HL-60 (cell line): ENCODE data around the gene BTG4.

Experiments used
- DNase-seq, 2 experiments: peaks; one replicate each; pipeline ENCODE4 v3.0.0-alpha.2; 2010 to 2020; ENCODE audit warnings: low read depth in 1 of 2, low spot score in 1 of 2
- H3K27ac ChIP-seq: fragments of 250-450 bp; sonication (Bioruptor Pico); replicated peaks from 2 replicates; pipeline ENCODE4 v1.5.1; 2020; ENCODE audit warnings: mild to moderate bottlenecking, moderate library complexity
- H3K27me3 ChIP-seq: fragments of 250-450 bp; sonication (Bioruptor Pico); 2 replicates; pipeline ENCODE4 v1.5.1; 2021; ENCODE audit warnings: mild to moderate bottlenecking, moderate library complexity; ENCODE audit not compliant: insufficient read depth, poor library complexity, severe bottlenecking
- H3K4me3 ChIP-seq: replicated peaks from 2 replicates; pipeline ENCODE4 v1.5.1; 2011; ENCODE audit warnings: mild to moderate bottlenecking, control low read depth, low read length; ENCODE audit not compliant: insufficient read depth
- GABPA ChIP-seq: IDR thresholded peaks from 2 replicates; pipeline ENCODE4 v1.6.1; 2012; ENCODE audit warnings: low read depth
- POLR2AphosphoS5 ChIP-seq: IDR thresholded peaks from 2 replicates; pipeline ENCODE4 v1.6.1; 2012; ENCODE audit warnings: low read depth
- SPI1 ChIP-seq: IDR thresholded peaks from 2 replicates; pipeline ENCODE4 v1.6.1; 2012; ENCODE audit warnings: low read depth, mild to moderate bottlenecking, borderline replicate concordance
- TF ChIP-seq, protein P1 (sequence below): IDR thresholded peaks from one replicate; pipeline ENCODE4 v1.5.1; 2011; ENCODE audit warnings: low read length, control low read depth, inconsistent platforms; ENCODE audit not compliant: insufficient read depth
- TF ChIP-seq, protein P2 (sequence below): IDR thresholded peaks from 2 replicates; pipeline ENCODE4 v1.6.1; 2012; ENCODE audit warnings: low read depth; ENCODE audit not compliant: insufficient replicate concordance

BTG4 gene

DNA sequence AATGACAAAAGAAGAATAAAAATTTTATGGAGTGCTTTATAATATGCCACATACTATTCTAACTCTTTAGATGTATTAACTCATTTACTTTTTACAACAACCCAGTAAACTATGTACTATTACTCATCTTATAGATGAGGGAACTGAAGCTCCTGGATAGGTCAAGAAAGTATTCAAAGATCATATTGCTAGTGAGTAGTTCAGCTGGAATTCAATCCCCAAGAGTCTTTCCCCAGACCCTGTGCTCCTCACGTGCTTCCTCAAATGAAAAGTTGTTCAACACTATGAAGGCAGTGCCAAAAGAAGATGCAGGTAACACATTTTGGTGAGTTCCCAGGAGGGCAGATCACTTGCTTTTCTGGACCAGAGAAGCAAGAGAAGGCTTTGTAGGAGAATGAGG, 46.8 kb downstream of the BTG4 start:
- H3K27ac ChIP-seq: no peak overlapping the region
- no peak for TF ChIP-seq GABPA
- no peak overlapping the region for H3K4me3 ChIP-seq
- no peaks in the 10 kb centered on the region for H3K27me3 ChIP-seq
- no peak for DNase-seq

DNA sequence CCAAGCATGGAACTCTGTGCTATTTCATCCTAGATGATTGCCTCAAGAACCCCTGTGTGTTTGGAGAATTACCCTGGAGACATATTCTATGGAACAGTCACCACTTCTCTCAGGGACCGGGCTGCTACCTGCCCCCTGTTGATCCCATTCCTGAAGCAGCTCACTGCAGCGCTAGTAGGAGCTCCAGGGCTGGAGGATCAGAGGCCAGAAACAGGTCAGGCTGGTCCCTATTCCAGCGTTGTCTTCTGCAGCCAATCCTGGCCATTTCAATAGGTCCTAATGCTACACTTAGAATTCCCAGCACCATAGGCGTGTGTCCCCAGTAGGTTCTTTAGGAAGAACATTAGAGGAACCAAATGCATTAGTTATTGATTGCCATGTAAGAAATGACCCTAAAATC, 48.9 kb downstream of the BTG4 start:
- Histone ChIP-seq H3K4me3 (no peak overlapping the region), H3K27me3 (peaks cover 7% of the 10 kb centered on the region), H3K27ac (no peak overlapping the region)
- TF ChIP-seq, protein P1, sequence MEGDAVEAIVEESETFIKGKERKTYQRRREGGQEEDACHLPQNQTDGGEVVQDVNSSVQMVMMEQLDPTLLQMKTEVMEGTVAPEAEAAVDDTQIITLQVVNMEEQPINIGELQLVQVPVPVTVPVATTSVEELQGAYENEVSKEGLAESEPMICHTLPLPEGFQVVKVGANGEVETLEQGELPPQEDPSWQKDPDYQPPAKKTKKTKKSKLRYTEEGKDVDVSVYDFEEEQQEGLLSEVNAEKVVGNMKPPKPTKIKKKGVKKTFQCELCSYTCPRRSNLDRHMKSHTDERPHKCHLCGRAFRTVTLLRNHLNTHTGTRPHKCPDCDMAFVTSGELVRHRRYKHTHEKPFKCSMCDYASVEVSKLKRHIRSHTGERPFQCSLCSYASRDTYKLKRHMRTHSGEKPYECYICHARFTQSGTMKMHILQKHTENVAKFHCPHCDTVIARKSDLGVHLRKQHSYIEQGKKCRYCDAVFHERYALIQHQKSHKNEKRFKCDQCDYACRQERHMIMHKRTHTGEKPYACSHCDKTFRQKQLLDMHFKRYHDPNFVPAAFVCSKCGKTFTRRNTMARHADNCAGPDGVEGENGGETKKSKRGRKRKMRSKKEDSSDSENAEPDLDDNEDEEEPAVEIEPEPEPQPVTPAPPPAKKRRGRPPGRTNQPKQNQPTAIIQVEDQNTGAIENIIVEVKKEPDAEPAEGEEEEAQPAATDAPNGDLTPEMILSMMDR: no peak
- TF ChIP-seq SPI1 (no peak), POLR2AphosphoS5 (no peak), GABPA (no peak)
- TF ChIP-seq, protein P2, sequence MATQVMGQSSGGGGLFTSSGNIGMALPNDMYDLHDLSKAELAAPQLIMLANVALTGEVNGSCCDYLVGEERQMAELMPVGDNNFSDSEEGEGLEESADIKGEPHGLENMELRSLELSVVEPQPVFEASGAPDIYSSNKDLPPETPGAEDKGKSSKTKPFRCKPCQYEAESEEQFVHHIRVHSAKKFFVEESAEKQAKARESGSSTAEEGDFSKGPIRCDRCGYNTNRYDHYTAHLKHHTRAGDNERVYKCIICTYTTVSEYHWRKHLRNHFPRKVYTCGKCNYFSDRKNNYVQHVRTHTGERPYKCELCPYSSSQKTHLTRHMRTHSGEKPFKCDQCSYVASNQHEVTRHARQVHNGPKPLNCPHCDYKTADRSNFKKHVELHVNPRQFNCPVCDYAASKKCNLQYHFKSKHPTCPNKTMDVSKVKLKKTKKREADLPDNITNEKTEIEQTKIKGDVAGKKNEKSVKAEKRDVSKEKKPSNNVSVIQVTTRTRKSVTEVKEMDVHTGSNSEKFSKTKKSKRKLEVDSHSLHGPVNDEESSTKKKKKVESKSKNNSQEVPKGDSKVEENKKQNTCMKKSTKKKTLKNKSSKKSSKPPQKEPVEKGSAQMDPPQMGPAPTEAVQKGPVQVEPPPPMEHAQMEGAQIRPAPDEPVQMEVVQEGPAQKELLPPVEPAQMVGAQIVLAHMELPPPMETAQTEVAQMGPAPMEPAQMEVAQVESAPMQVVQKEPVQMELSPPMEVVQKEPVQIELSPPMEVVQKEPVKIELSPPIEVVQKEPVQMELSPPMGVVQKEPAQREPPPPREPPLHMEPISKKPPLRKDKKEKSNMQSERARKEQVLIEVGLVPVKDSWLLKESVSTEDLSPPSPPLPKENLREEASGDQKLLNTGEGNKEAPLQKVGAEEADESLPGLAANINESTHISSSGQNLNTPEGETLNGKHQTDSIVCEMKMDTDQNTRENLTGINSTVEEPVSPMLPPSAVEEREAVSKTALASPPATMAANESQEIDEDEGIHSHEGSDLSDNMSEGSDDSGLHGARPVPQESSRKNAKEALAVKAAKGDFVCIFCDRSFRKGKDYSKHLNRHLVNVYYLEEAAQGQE: no peak
- no peak for DNase-seq

DNA sequence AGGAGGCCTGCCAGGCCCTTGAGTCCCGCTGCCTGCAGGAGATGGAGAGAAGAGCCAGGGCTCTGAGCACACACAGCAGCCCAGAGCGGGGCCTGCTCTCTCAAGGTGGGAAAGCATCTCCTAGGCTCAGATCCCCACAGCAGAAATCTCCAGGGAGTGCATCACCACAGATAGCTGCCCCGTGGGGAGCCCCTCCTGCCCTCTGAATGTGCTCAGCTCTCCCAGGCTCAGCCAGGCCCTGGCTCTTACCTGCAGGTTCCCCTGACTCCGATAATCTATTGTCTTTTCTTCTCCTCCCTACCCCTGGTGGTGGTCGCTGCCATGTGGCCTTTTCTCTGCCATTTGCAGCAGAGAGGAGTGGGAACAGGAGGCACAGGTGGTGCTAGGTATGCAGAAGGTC, 49.9 kb downstream of the BTG4 start:
- peaks cover 7% of the 10 kb centered on the region for H3K27me3 ChIP-seq
- no peak overlapping the region for H3K27ac ChIP-seq
- TF ChIP-seq, protein P2: no peak
- TF ChIP-seq POLR2AphosphoS5 (no peak), SPI1 (no peak), GABPA (no peak)
- TF ChIP-seq, protein P1: no peak
- H3K4me3 ChIP-seq: no peak overlapping the region
- no peak for DNase-seq

DNA sequence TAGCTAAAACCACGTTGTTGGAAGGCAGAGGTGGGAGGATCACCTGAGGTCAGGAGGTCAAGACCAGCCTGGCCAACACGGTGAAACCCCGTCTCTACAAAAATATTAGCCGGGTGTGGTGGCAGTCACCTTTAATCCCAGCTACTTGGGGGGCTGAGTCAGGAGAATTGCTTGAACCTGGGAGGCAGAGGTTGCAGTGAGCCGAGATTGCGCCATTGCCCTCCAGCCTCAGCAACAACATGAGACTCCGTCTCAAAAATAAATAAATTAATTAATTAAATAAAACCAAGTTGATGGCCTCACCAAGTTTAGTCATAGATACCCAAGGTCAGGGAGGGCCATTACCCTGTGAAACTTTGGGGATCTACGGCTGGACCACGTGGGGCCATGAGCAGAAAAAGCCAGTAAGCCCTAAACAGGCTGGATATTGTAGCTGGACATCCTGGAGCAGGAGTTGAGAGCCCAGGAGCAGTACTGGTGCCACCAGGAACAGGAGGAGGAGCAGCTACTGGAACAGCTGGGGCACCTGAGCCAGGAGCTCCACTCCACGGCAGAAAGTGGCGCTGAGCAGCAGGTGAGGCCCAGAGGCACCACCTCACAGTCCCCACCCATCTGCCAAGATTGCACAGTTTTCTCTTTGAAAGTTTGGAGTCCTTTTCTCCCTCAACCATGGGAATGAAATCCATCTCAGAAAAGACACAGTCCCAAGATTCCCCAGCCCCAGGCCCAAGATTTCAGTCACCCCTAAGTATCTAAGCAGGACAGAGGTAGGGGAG, 50.5 kb downstream of the BTG4 start:
- Histone ChIP-seq H3K4me3 (no peak overlapping the region), H3K27me3 (peaks cover 10% of the 10 kb centered on the region), H3K27ac (no peak overlapping the region)
- DNase-seq: no peak
- TF ChIP-seq SPI1 (no peak), GABPA (no peak), POLR2AphosphoS5 (no peak)
- TF ChIP-seq, protein P1: no peak
- TF ChIP-seq, protein P2: no peak
